ENCODE data around the gene SFXN5. TPM values are rescaled to one million over a fixed set of nuclear protein-coding genes. Genes with fewer than 3 reads are reported as not detected.

SFXN5 gene
- total RNA-seq, 4 donors from 2014 or later, result 22.9 to 55.4 (median 41.2) TPM

GRCh38 chr2:72895154-72895553 lies 176.4 kb downstream of the SFXN5 start:
- no peaks in the 10 kb centered on the region for H3K9me3 ChIP-seq
- H3K4me3 ChIP-seq, result peak overlapping the region in 1 of 4 donors; percentile 23
- H3K4me1 ChIP-seq, result peaks cover 0 to 16% (median 0%) of the 10 kb centered on the region in 4 donors
- H3K27me3 ChIP-seq, result peaks cover 0 to 3% of the 10 kb centered on the region in 2 donors
- DNase-seq, result no peak
- no peak for TF ChIP-seq CTCF (IDR thresholded peaks at IDR 0.05)
- no peak for TF ChIP-seq POLR2A (IDR thresholded peaks at IDR 0.05)
- H3K27ac ChIP-seq, result no peak overlapping the region
- peaks cover 0 to 10% (median 0%) of the 10 kb centered on the region in 3 donors for H3K36me3 ChIP-seq

- peaks cover 0 to 10% (median 0%) of the 10 kb centered on the region in 3 donors for H3K36me3 ChIP-seq
- no peak overlapping the region for H3K27ac ChIP-seq
- peaks cover 0 to 3% of the 10 kb centered on the region in 2 donors for H3K27me3 ChIP-seq
- peak in 1 of 3 donors; percentile 53 for DNase-seq
- no peak overlapping the region for H3K4me3 ChIP-seq
- H3K9me3 ChIP-seq, result no peaks in the 10 kb centered on the region
- TF ChIP-seq CTCF (IDR thresholded peaks at IDR 0.05) (no peak), POLR2A (IDR thresholded peaks at IDR 0.05) (no peak)
- H3K4me1 ChIP-seq, result peaks cover 0 to 22% (median 0%) of the 10 kb centered on the region in 4 donors
Observed at GRCh38 chr2:72894514-72894913, 177.0 kb downstream of the SFXN5 start.

DNA sequence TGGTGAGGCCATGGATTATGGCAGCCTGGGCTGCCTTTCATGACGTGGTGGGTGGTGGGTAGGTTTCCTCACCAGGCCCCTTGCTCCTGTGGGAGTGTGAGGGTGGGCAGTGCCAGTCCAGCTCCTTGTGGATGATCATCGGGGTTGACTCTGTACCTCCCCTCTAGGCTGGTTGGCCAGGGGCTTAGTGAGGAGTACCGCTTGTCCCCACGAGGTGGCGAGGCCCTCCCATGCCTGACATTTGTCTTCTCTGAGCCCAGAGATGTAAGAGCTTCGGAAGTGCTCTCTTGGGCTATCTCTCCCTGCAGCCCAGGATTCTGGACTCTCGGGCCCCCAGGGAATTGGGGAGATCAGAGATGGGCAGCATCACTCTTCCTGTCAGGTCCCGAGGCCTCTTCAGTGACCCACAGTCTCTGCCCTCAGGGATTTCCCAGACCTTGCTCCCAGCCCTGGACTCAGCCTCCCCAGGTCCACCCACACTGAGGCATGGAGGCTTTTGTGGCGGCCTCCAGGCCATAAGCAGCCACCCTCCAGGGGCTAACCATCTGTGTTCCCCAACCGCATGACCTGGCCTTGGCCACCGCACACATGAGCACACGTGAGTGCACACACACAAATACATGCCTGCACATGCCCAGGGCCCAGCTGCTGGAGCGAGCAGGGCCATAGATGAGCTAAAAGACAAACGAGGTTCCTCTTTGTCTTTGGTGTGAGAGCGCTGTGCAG lies 177.8 kb downstream of the SFXN5 start:
- H3K36me3 ChIP-seq, result peaks cover 0 to 10% (median 0%) of the 10 kb centered on the region in 3 donors
- H3K27ac ChIP-seq, result no peak overlapping the region
- TF ChIP-seq CTCF (IDR thresholded peaks at IDR 0.05) (peak in 5 of 6 experiments; percentile 2 to 69 (median 58)), POLR2A (IDR thresholded peaks at IDR 0.05) (no peak)
- H3K4me3 ChIP-seq, result no peak overlapping the region
- H3K4me1 ChIP-seq, result peaks cover 0 to 30% (median 0%) of the 10 kb centered on the region in 4 donors
- peak in 2 of 3 donors; percentile 62 to 68 for DNase-seq
- H3K27me3 ChIP-seq, result peaks cover 0 to 3% of the 10 kb centered on the region in 2 donors
- H3K9me3 ChIP-seq, result no peaks in the 10 kb centered on the region

DNA sequence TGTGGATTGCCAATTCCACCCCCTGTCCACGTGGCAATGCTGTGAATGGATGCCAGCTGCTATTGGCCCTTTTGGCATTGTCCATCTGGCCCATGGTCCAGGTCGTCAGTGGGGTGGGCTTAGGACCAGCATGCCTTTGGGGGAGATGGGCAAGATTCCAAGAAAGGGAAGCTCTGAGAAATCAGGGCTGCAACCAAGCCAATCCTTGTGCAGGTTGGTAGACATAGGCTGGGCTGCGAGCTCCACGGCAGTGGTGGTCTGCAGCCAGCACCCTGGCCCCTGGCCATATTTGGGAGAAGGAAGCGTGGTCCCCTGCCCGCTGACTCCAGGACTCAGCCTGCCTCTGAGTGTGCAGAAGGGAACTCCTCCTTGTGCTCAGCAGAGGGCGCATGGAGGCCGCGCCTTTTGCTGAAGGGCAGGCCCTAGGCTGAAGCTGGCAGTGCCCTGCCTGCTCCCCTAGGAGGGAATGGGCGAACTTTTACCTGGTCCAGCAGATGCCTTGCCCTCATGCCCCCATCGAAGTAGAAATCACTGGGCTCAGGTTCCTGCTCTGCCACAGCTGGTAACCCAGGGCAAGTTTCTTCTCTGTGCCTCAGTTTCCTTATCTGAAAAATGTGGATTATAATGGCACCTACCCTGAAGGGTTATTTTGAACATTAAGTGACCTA lies 178.9 kb downstream of the SFXN5 start:
- TF ChIP-seq POLR2A (IDR thresholded peaks at IDR 0.05), result no peak
- TF ChIP-seq CTCF (IDR thresholded peaks at IDR 0.05), result peak in 4 of 6 experiments; percentile 60 to 90 (median 84)
- no peak overlapping the region for H3K4me3 ChIP-seq
- H3K27me3 ChIP-seq, result no peaks in the 10 kb centered on the region
- no peaks in the 10 kb centered on the region for H3K9me3 ChIP-seq
- H3K27ac ChIP-seq, result no peak overlapping the region
- H3K4me1 ChIP-seq, result peaks cover 0 to 39% (median 3%) of the 10 kb centered on the region in 4 donors
- peak in 2 of 3 donors; percentile 76 to 82 for DNase-seq
- peaks cover 0 to 10% (median 0%) of the 10 kb centered on the region in 3 donors for H3K36me3 ChIP-seq

Other genes with a start within 250 kb of the SFXN5 start
- gene EXOC6B, start 245.7 kb downstream of the SFXN5 start, total RNA-seq, result 10 to 100 TPM; 54.9 to 93.7 (median 64.6) TPM
- gene SPR, start 184.3 kb downstream of the SFXN5 start, total RNA-seq, result 10 to 100 TPM; 28.1 to 66.0 (median 52.1) TPM
- 10 to 100 TPM in 1 of 4 donors, 1 to 10 TPM in 2, not detected in 1; 1.1 to 10.0 (median 3.4) TPM for gene EMX1, start 154.2 kb downstream of the SFXN5 start, total RNA-seq
- 10 to 100 TPM in 1 of 4 donors, 1 to 10 TPM in 3; 5.1 to 10.7 (median 9.3) TPM for gene RAB11FIP5, start 41.2 kb upstream of the SFXN5 start, total RNA-seq
- gene NOTO, start 130.9 kb upstream of the SFXN5 start, total RNA-seq, result not detected
- 10 to 100 TPM in 3 of 4 donors, 1 to 10 TPM in 1; 5.1 to 46.2 (median 15.6) TPM for gene SMYD5, start 142.5 kb upstream of the SFXN5 start, total RNA-seq
- gene PRADC1, start 161.5 kb upstream of the SFXN5 start, total RNA-seq, result 10 to 100 TPM; 30.5 to 69.9 (median 41.4) TPM
- 100 to 1,000 TPM in 2 of 4 donors, 10 to 100 TPM in 2; 83.5 to 131 (median 95.6) TPM for gene CCT7, start 162.6 kb upstream of the SFXN5 start, total RNA-seq
- gene FBXO41, start 212.8 kb upstream of the SFXN5 start, total RNA-seq, result 10 to 100 TPM in 1 of 4 donors, 1 to 10 TPM in 3; 1.8 to 12.4 (median 5.7) TPM
- gene EGR4, start 221.8 kb upstream of the SFXN5 start, total RNA-seq, result not detected

Data from Peyer's patch (tissue), 4 donors.